ENCODE data around the gene CREBRF. TPM values are rescaled to one million over a fixed set of nuclear protein-coding genes. Genes with fewer than 3 reads are reported as not detected.
A peak's percentile ranks its signal among the peaks of the same experiment; 100 is the strongest.
"Not testable (repeated sequence)": the region's sequence is repeated elsewhere in the genome, so short reads cannot be mapped to it uniquely, and the experiment has no call there.

The CREBRF gene
- total RNA-seq, 2 experiments from 2014 or later = 24.2 to 25.4 TPM

- peak overlapping the region; percentile 94 for H3K27ac Mint-ChIP-seq
Observed at GRCh38 chr5:173057062-173057924, 1.1 kb downstream of the CREBRF start.

DNA sequence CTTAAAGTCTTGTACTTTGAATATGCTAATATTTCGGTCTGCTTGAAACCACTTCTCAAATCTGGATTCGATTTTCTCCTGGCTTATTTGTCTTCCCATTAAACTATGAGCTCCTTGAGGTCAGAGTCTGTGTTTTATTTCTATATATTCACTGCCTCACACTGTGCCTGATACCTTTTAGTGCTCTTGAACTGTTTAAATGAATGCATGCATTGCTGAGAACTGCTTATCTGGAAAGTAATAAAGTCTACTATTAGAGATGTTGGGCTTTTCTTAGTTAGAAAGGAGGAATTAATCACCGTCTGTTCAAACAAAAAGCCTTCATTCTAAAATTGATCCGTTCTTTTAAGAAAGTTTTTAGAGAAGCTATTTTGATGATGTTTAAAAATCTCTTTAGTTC is 6.0 kb downstream of the CREBRF start:
- ChIA-PET CTCF (interaction anchor here (1.0 kb wide), 1 partner anchor 78 kb away, joined by 4 read pairs; the partner anchor contains the start of gene ATP6V0E1), POLR2A (interaction anchor here (1.2 kb wide), 1 partner anchor 78 kb away, joined by 3 read pairs; no protein-coding TSS in a partner anchor)
- no peak overlapping the region for H3K27ac Mint-ChIP-seq
- no peak for DNase-seq
- no peak overlapping the region for H3K4me3 Mint-ChIP-seq
- H3K27me3 Mint-ChIP-seq = no peaks in the 10 kb centered on the region
- H3K9me3 Mint-ChIP-seq = no peaks in the 10 kb centered on the region
- H3K36me3 Mint-ChIP-seq (ENCODE audit: low read depth) = no peaks in the 10 kb centered on the region
- H3K4me1 Mint-ChIP-seq = peaks cover 46% of the 10 kb centered on the region

More at GRCh38 chr5:173057062-173057924, 1.1 kb downstream of the CREBRF start:
- H3K4me1 Mint-ChIP-seq = peaks cover 40% of the 10 kb centered on the region
- ChIA-PET CTCF (interaction anchor here (0.7 to 4.0 kb wide), 12 partner anchors 9 to 275 kb away, joined by 3 to 40 read pairs (median 5); partner anchors contain the start of genes ATP6V0E1, BNIP1 and RPL26L1), POLR2A (interaction anchor here (1.0 to 4.0 kb wide), 12 partner anchors 8 to 1051 kb away, joined by 3 to 60 read pairs (median 5); partner anchors contain the start of genes ATP6V0E1, BNIP1, FBXW11 and RPL26L1)
- H3K9me3 Mint-ChIP-seq = no peaks in the 10 kb centered on the region
- peaks cover 3% of the 10 kb centered on the region for H3K36me3 Mint-ChIP-seq (ENCODE audit: low read depth)
- no peaks in the 10 kb centered on the region for H3K27me3 Mint-ChIP-seq
- H3K4me3 Mint-ChIP-seq = peak overlapping the region; percentile 93
- peak; percentile 99 for DNase-seq

DNA sequence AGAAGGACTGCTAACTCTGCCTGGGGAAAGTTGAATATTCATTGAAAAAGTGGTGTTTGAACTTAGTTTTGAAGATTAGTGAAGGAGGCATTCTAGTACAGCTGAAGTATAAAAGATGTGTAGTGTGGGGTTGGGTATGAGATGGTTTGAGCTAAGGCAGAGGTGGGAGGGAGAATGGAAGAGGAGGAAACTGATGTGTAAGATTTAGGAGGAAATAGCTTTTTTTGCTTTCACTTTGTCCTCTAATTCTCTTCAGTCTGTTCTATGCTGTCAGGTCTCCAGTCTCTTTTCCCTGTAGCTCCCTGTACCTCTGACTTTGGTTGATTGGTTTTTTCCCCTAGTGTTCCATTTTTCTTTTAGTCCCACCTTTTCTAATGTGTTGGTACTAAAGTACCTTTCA is 9.0 kb downstream of the CREBRF start:
- Mint-ChIP-seq H3K9me3 (no peaks in the 10 kb centered on the region), H3K4me3 (peak overlapping the region; percentile 59), H3K27ac (peak overlapping the region; percentile 50), H3K27me3 (no peaks in the 10 kb centered on the region), H3K36me3 (ENCODE audit: low read depth) (no peaks in the 10 kb centered on the region), H3K4me1 (peaks cover 36% of the 10 kb centered on the region)
- DNase-seq = no peak
- CTCF ChIA-PET = interaction anchor here (1.0 to 2.8 kb wide), 5 partner anchors 30 to 350 kb away, joined by 3 to 10 read pairs (median 4); partner anchors contain the start of genes ATP6V0E1, BNIP1 and RPL26L1
- POLR2A ChIA-PET = interaction anchor here (0.7 to 2.9 kb wide), 8 partner anchors 8 to 295 kb away, joined by 3 to 23 read pairs (median 5); partner anchors contain the start of genes ATP6V0E1, BNIP1 and DUSP1

DNA sequence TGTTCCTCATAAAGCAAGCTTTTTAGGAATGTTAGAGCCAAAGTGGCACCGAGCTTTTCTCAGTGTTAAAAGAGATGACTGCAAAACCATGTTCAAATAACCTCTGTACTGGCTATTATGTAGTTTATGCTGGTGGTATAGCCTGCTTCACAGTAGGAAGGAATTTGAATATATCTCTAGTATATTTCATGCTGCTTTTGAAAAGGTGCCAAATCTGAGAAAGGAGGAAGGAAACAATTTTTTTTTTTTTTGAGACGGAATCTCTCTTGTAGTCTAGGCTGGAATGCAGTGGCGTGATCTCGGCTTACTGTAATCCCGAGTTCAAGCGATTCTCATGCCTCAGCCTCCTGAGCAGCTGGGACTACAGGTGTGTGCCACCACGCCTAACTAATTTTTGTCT is 13.5 kb downstream of the CREBRF start:
- no peak overlapping the region for H3K4me3 Mint-ChIP-seq
- CTCF ChIA-PET = interaction anchor here (0.7 kb wide), 1 partner anchor 55 kb away, joined by 3 read pairs; no protein-coding TSS in a partner anchor
- no peak for DNase-seq
- no peaks in the 10 kb centered on the region for H3K9me3 Mint-ChIP-seq
- no peaks in the 10 kb centered on the region for H3K27me3 Mint-ChIP-seq
- H3K4me1 Mint-ChIP-seq = peaks cover 20% of the 10 kb centered on the region
- H3K36me3 Mint-ChIP-seq (ENCODE audit: low read depth) = no peaks in the 10 kb centered on the region
- POLR2A ChIA-PET = no interaction called here
- no peak overlapping the region for H3K27ac Mint-ChIP-seq

GRCh38 chr5:173075137-173075843 is 19.1 kb downstream of the CREBRF start:
- Mint-ChIP-seq H3K27ac (no peak overlapping the region), H3K4me1 (no peaks in the 10 kb centered on the region), H3K27me3 (no peaks in the 10 kb centered on the region), H3K4me3 (no peak overlapping the region), H3K9me3 (no peaks in the 10 kb centered on the region), H3K36me3 (ENCODE audit: low read depth) (no peaks in the 10 kb centered on the region)
- ChIA-PET POLR2A (no interaction called here), CTCF (interaction anchor here (0.6 kb wide), 1 partner anchor 1743 kb away, joined by 3 read pairs; no protein-coding TSS in a partner anchor)
- no peak for DNase-seq

DNA sequence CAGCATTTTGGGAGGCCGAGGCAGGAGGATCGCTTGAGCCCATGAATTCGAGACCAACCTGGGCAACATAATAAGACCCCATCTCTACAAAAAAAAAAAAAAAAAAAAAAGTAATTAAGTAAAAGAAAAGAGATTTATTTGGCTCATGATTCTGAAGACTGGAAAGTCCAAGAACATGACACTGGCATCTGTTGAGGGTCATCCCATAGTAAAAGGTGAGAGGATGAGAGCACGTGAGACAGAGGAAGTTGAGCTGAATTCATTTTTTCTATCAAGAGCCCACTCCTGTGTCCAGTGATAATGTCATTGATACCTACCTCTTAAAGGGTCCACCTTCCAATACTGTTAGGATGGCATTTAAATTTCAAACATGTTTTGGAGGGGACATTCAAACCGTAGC is 19.8 kb downstream of the CREBRF start:
- POLR2A ChIA-PET = no interaction called here
- H3K9me3 Mint-ChIP-seq = no peaks in the 10 kb centered on the region
- peaks cover 4% of the 10 kb centered on the region for H3K36me3 Mint-ChIP-seq (ENCODE audit: low read depth)
- DNase-seq = no peak
- no peak overlapping the region for H3K4me3 Mint-ChIP-seq
- CTCF ChIA-PET = interaction anchor here (0.6 kb wide), 1 partner anchor 1743 kb away, joined by 3 read pairs; no protein-coding TSS in a partner anchor
- H3K27ac Mint-ChIP-seq = no peak overlapping the region
- H3K4me1 Mint-ChIP-seq = no peaks in the 10 kb centered on the region
- no peaks in the 10 kb centered on the region for H3K27me3 Mint-ChIP-seq

- H3K9me3 Mint-ChIP-seq; H3K4me1 Mint-ChIP-seq; H3K27ac Mint-ChIP-seq; CTCF ChIA-PET; POLR2A ChIA-PET; DNase-seq; H3K36me3 Mint-ChIP-seq (ENCODE audit: low read depth); H3K4me3 Mint-ChIP-seq; H3K27me3 Mint-ChIP-seq: not testable (repeated sequence)
Observed at GRCh38 chr5:173076471-173076870, 20.3 kb downstream of the CREBRF start.

DNA sequence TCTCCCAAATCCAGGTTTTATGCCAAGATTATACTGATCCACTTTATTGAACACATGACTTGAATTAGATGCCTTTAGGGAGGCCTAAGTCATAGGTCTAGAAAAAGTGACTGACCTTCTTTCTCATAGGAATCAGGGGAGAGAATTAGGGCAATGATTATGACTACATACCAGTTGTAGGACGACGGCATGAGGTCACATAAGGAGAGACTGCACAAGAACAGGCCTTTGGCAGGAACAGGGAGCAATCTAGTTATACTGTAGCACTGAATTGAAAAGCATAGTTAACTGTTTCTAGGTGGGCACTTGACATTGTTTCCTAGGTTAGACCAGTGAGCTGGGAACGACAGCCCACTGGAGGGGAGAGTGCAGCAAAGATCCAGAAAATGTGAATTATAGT is 22.7 kb downstream of the CREBRF start:
- no peak for DNase-seq
- no peaks in the 10 kb centered on the region for H3K4me1 Mint-ChIP-seq
- ChIA-PET POLR2A (no interaction called here), CTCF (no interaction called here)
- H3K27me3 Mint-ChIP-seq = no peaks in the 10 kb centered on the region
- H3K4me3 Mint-ChIP-seq = no peak overlapping the region
- H3K27ac Mint-ChIP-seq = no peak overlapping the region
- no peaks in the 10 kb centered on the region for H3K9me3 Mint-ChIP-seq
- peaks cover 15% of the 10 kb centered on the region for H3K36me3 Mint-ChIP-seq (ENCODE audit: low read depth)

DNA sequence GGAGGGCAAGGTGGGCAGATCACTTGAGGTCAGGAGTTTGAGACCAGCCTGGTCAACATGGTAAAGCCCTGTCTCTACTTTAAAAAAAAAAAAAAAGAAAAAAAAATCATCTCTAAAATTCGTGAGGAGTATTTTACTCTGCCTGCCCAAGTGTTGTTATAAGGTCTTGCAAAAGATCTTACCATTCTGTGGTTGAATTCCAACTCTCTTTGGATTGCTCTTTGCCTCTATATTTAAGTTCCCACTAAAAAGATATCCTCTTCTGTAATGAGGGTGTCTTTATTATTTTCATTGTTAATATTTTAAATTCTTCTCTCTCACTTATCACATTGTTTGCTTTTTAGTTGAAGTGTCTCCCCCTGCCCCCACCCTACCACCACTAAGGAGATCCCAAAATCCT is 33.4 kb downstream of the CREBRF start:
- Mint-ChIP-seq H3K4me3 (no peak overlapping the region), H3K27me3 (no peaks in the 10 kb centered on the region), H3K36me3 (ENCODE audit: low read depth) (peaks cover 16% of the 10 kb centered on the region), H3K4me1 (peaks cover 7% of the 10 kb centered on the region), H3K27ac (no peak overlapping the region), H3K9me3 (no peaks in the 10 kb centered on the region)
- no peak for DNase-seq
- POLR2A ChIA-PET = no interaction called here
- CTCF ChIA-PET = no interaction called here

DNA sequence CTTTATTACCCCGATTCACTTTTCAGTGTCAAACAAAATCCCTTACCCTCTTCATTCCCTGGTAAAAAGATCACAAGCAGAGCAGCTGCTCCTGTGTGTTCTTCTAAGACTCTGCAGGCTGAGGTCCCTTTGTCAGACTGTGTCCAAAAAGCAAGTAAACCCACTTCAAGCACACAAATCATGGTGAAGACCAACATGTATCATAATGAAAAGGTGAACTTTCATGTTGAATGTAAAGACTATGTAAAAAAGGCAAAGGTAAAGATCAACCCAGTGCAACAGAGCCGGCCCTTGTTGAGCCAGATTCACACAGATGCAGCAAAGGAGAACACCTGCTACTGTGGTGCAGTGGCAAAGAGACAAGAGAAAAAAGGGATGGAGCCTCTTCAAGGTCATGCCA is 34.5 kb downstream of the CREBRF start:
- Mint-ChIP-seq H3K27ac (no peak overlapping the region), H3K9me3 (no peaks in the 10 kb centered on the region), H3K27me3 (no peaks in the 10 kb centered on the region), H3K4me1 (peaks cover 7% of the 10 kb centered on the region), H3K4me3 (no peak overlapping the region), H3K36me3 (ENCODE audit: low read depth) (peaks cover 16% of the 10 kb centered on the region)
- ChIA-PET POLR2A (interaction anchor here (0.8 kb wide), 1 partner anchor 107 kb away, joined by 3 read pairs; the partner anchor contains the start of gene ATP6V0E1), CTCF (no interaction called here)
- no peak for DNase-seq

DNA sequence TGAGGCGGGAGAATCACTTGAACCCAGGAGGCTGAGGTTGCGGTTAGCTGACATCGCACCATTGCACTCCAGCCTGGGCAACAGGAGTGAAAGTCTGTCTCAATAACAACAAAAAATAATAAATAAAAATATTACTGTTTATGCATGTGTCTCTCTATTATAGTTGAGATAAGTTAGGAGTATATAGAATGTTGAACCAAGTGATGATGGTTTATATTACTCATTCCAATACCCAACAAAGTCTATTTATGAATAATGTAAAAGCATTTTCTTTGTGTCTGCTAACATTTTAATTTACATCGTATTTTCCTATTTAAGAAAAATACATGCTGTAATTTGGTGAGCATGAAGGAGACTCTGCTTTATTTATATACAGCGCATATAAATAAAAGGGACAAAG is 35.8 kb downstream of the CREBRF start:
- POLR2A ChIA-PET = no interaction called here
- no peak overlapping the region for H3K4me3 Mint-ChIP-seq
- H3K36me3 Mint-ChIP-seq (ENCODE audit: low read depth) = peaks cover 8% of the 10 kb centered on the region
- DNase-seq = no peak
- H3K9me3 Mint-ChIP-seq = no peaks in the 10 kb centered on the region
- H3K27ac Mint-ChIP-seq = no peak overlapping the region
- peaks cover 7% of the 10 kb centered on the region for H3K4me1 Mint-ChIP-seq
- CTCF ChIA-PET = no interaction called here
- no peaks in the 10 kb centered on the region for H3K27me3 Mint-ChIP-seq

DNA sequence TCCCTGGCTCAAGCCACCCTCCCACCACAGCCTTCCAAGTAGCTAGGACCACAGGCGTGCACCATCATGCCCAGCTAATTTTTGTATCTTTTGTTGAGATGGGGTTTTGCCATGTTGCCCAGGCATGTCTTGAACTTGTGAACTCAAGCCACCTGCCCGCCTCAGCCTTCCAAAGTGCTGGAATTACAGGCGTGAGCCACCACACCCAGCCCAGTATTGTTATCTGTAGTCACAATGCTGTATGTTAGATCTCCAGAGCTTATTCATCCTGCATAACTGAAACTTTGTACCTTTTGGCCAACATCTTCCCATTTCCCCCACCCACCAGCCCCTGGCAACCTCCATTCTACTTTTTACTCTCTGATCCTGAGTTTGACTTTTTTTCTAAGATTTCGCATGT is 37.5 kb downstream of the CREBRF start:
- H3K27ac Mint-ChIP-seq = no peak overlapping the region
- ChIA-PET POLR2A (no interaction called here), CTCF (no interaction called here)
- no peak for DNase-seq
- no peaks in the 10 kb centered on the region for H3K27me3 Mint-ChIP-seq
- H3K4me3 Mint-ChIP-seq = no peak overlapping the region
- H3K4me1 Mint-ChIP-seq = peaks cover 7% of the 10 kb centered on the region
- no peaks in the 10 kb centered on the region for H3K9me3 Mint-ChIP-seq
- peaks cover 8% of the 10 kb centered on the region for H3K36me3 Mint-ChIP-seq (ENCODE audit: low read depth)

DNA sequence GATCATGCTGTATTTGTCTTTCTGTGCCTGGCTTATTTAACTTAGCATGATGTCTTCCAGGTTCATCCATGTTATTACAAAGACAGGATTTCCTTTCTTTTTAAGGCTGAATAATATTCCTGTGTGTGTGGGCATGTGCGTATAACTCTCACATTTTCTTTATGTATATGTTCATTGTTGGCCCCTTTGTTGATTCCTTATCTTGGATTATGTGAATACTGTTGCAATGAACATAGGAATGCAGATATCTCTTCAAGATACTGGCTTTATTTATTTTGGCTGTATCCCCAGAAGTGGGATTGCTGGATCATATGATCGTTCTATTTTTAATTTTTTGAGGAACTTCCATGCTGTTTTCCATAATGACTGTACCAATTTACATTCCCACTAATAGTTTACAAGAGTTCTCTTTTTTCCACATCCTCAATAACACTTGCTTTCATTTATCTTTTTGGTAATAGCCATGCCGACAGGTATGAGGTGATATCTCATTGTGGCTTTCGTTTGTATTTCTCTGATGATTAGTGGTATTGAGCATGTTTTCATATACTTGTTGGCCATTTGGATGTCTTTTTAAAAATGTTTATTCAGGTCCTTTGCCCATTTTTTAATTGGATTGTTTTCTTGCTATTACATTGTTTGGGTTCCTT is 38.0 kb downstream of the CREBRF start:
- CTCF ChIA-PET = no interaction called here
- Mint-ChIP-seq H3K27me3 (no peaks in the 10 kb centered on the region), H3K4me3 (no peak overlapping the region), H3K9me3 (no peaks in the 10 kb centered on the region), H3K4me1 (peaks cover 7% of the 10 kb centered on the region), H3K36me3 (ENCODE audit: low read depth) (peaks cover 8% of the 10 kb centered on the region), H3K27ac (no peak overlapping the region)
- no peak for DNase-seq
- POLR2A ChIA-PET = no interaction called here

Data from activated CD4-positive, alpha-beta memory T cell treated with anti-CD3 and anti-CD28 coated beads, Interleukin-2, amount 10 ng/mL, durations not matched to agents 7 days and 5 days (primary cell).